Naive thymus-derived CD4-positive, alpha-beta T cell (primary cell): Measurements from ENCODE around the gene HSD17B14. TPM values are rescaled to one million over a fixed set of nuclear protein-coding genes. Genes with fewer than 3 reads are reported as not detected.

Experiments
- ATAC-seq: fragments of 150-1000 bp; cut with Tn5 transposase; 2 replicates; pipeline ENCODE4 v1.10.0; 2021; ENCODE audit warnings: mild to moderate bottlenecking, moderate library complexity
- CTCF ChIA-PET: fragments of 350-600 bp; sonication (Branson Sonifier 250); formaldehyde crosslinking; loops from one replicate; lab custom pipeline; 2021; ENCODE audit warnings: antibody characterized with exemption; lab: Charles Lee
- POLR2A ChIA-PET: fragments of 350-600 bp; sonication (Branson Sonifier 250); formaldehyde crosslinking; loops from one replicate; lab custom pipeline; 2021; ENCODE audit warnings: antibody characterized with exemption, inconsistent platforms; lab: Charles Lee
- DNase-seq, 9 donors: peaks; one replicate each; pipeline versions ENCODE4 v3.0.0 to v3.0.0-alpha.2; 2020 to 2022; ENCODE audit warnings: mixed read lengths in 1 of 9
- H3K27ac ChIP-seq: one replicate; pipeline ENCODE4 v1.7.0; 2013; ENCODE audit warnings: mild to moderate bottlenecking, low read depth, low read length, moderate library complexity
- H3K27me3 ChIP-seq, 2 donors: one replicate each; pipeline ENCODE4 v1.7.0; 2013; ENCODE audit warnings: low read length in 2 of 2, mild to moderate bottlenecking in 2 of 2, moderate library complexity in 2 of 2; ENCODE audit not compliant: control insufficient read depth in 2 of 2, insufficient read depth in 2 of 2
- H3K36me3 ChIP-seq, 3 experiments: 1 replicate in 2 of 3; 2 replicates in 1 of 3; pipeline ENCODE4 v1.7.0; 2013; ENCODE audit warnings: low read length in 3 of 3, mild to moderate bottlenecking in 3 of 3, moderate library complexity in 1 of 3; ENCODE audit not compliant: insufficient read depth in 3 of 3, control insufficient read depth in 2 of 3
- H3K4me1 ChIP-seq, 2 donors: one replicate each; pipeline ENCODE4 v1.7.0; 2013; ENCODE audit warnings: low read length in 2 of 2, mild to moderate bottlenecking in 2 of 2, moderate library complexity in 1 of 2; ENCODE audit not compliant: control insufficient read depth in 2 of 2, insufficient read depth in 2 of 2
- H3K4me3 ChIP-seq: 2 replicates; pipeline ENCODE4 v1.7.0; 2013; ENCODE audit warnings: mild to moderate bottlenecking, low read length
- H3K9me3 ChIP-seq, 3 experiments: 1 replicate in 2 of 3; 2 replicates in 1 of 3; pipeline ENCODE4 v1.7.0; 2013; ENCODE audit warnings: low read length in 3 of 3; ENCODE audit not compliant: control insufficient read depth in 2 of 3
- H3K27ac Mint-ChIP-seq, 9 donors: one replicate each; pipeline ENCODE4 v1.8.0; 2020 to 2022; ENCODE audit warnings: mixed read lengths in 9 of 9, mild to moderate bottlenecking in 8 of 9, moderate library complexity in 5 of 9, inconsistent platforms in 2 of 9
- H3K27me3 Mint-ChIP-seq, 5 donors: one replicate each; pipeline ENCODE4 v1.8.0; 2021 to 2022; ENCODE audit warnings: mixed read lengths in 5 of 5, mild to moderate bottlenecking in 1 of 5
- H3K36me3 Mint-ChIP-seq, 5 donors: one replicate each; pipeline ENCODE4 v1.8.0; 2020 to 2022; ENCODE audit warnings: mixed read lengths in 5 of 5, mild to moderate bottlenecking in 3 of 5, inconsistent platforms in 1 of 5
- H3K4me1 Mint-ChIP-seq, 7 donors: one replicate each; pipeline ENCODE4 v1.8.0; 2020 to 2022; ENCODE audit warnings: mixed read lengths in 7 of 7, mild to moderate bottlenecking in 3 of 7, inconsistent platforms in 1 of 7
- H3K4me3 Mint-ChIP-seq, 10 donors: one replicate each; pipeline ENCODE4 v1.8.0; 2020 to 2022; ENCODE audit warnings: mild to moderate bottlenecking in 10 of 10, mixed read lengths in 10 of 10, moderate library complexity in 6 of 10, inconsistent platforms in 2 of 10
- H3K9me3 Mint-ChIP-seq, 11 donors: one replicate each; pipeline ENCODE4 v1.8.0; 2020 to 2022; ENCODE audit warnings: mixed read lengths in 11 of 11, mild to moderate bottlenecking in 4 of 11, inconsistent platforms in 1 of 11, moderate library complexity in 1 of 11
- intact Hi-C, 2 donors: fragments of 100-400 bp; cut with micrococcal nuclease; formaldehyde crosslinking; loops; one replicate each; pipeline ENCODE4 v1.15.1; 2023
- polyA plus RNA-seq, 2 donors: library from polyadenylated mRNA; unstranded; fragments of 300-500 nt; fragmentation: Illumina TruSeq; gene quantifications; one replicate each; pipeline ENCODE4 v1.2.3, GENCODE V29; 2021
- total RNA-seq, 6 experiments: library from RNA in 5 of 6; stranded (reverse) in 5 of 6; gene quantifications; 1 replicate in 5 of 6; 2 replicates in 1 of 6; pipeline ENCODE4 v1.2.3 and lab custom pipeline; 2021 to 2026

HSD17B14 gene
- total and polyA plus RNA-seq, 7 experiments from 2014 or later, result 0.38 to 2.9 (median 1.2) TPM; not detected in 1

DNA sequence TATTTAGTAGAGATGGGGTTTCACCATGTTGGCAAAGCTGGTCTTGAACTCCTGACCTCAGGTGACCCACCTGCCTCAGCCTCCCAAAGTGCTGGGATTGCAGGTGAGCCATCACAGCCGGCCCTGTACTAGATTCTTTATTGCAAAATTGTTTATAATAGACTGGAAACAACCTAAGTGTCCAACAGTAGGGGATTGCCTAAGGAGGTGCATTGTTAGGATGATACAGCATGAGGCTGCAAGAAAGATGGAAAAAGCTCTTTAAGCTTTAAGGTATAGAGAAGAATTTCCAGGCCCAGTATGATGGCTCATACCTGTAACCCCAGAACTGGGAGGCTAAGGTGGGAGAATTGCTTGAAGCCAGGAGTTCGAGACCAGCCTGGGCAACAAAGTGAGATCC, 33.7 kb downstream of the HSD17B14 start:
- Mint-ChIP-seq H3K4me3 (no peak overlapping the region), H3K4me1 (peaks cover 0 to 7% (median under 1%) of the 10 kb centered on the region in 7 donors), H3K27me3 (no peaks in the 10 kb centered on the region), H3K27ac (no peak overlapping the region), H3K36me3 (peaks cover 0 to 6% (median 0%) of the 10 kb centered on the region in 5 donors), H3K9me3 (no peaks in the 10 kb centered on the region)
- Histone ChIP-seq H3K4me3 (no peak overlapping the region), H3K27me3 (no peaks in the 10 kb centered on the region), H3K9me3 (no peaks in the 10 kb centered on the region), H3K27ac (no peak overlapping the region), H3K36me3 (peaks cover 0 to under 1% (median 0%) of the 10 kb centered on the region in 3 experiments), H3K4me1 (no peaks in the 10 kb centered on the region)
- DNase-seq, result no peak
- ChIA-PET POLR2A (no interaction called here), CTCF (no interaction called here)
- ATAC-seq, result no peak
- intact Hi-C loops, result no loop called here

- no peak for DNase-seq
- CTCF ChIA-PET, result interaction anchor here (0.6 to 1.2 kb wide), 3 partner anchors 30 to 171 kb away, joined by 3 to 5 read pairs (median 3); no protein-coding TSS in a partner anchor
- no peak overlapping the region for H3K4me3 Mint-ChIP-seq
- peaks cover 2 to 10% (median 7%) of the 10 kb centered on the region in 7 donors for H3K4me1 Mint-ChIP-seq
- Histone ChIP-seq H3K36me3 (no peaks in the 10 kb centered on the region), H3K27me3 (no peaks in the 10 kb centered on the region), H3K9me3 (no peaks in the 10 kb centered on the region), H3K4me1 (peaks cover 4% of the 10 kb centered on the region in 2 donors), H3K27ac (no peak overlapping the region), H3K4me3 (no peak overlapping the region)
- H3K9me3 Mint-ChIP-seq, result no peaks in the 10 kb centered on the region
- POLR2A ChIA-PET, result no interaction called here
- H3K36me3 Mint-ChIP-seq, result peaks cover 0 to 4% (median 0%) of the 10 kb centered on the region in 5 donors
- intact Hi-C loops, result loop anchor here in 1 of 2 donors (10.0 kb wide), 1 partner anchor 345 kb away; no protein-coding TSS in a partner anchor
- H3K27me3 Mint-ChIP-seq, result no peaks in the 10 kb centered on the region
- H3K27ac Mint-ChIP-seq, result no peak overlapping the region
- no peak for ATAC-seq
Observed at GRCh38 chr19:48799358-48800300, 36.7 kb downstream of the HSD17B14 start.

GRCh38 chr19:48798937-48799336, 37.4 kb downstream of the HSD17B14 start:
- ChIA-PET CTCF (interaction anchor here (0.6 to 1.2 kb wide), 2 partner anchors 31 to 172 kb away, joined by 3 read pairs; no protein-coding TSS in a partner anchor), POLR2A (no interaction called here)
- no peak overlapping the region for H3K4me3 Mint-ChIP-seq
- ATAC-seq, result no peak
- H3K27me3 Mint-ChIP-seq, result no peaks in the 10 kb centered on the region
- Histone ChIP-seq H3K27me3 (no peaks in the 10 kb centered on the region), H3K9me3 (no peaks in the 10 kb centered on the region), H3K36me3 (no peaks in the 10 kb centered on the region), H3K4me1 (peaks cover 4 to 6% of the 10 kb centered on the region in 2 donors), H3K27ac (no peak overlapping the region), H3K4me3 (no peak overlapping the region)
- peaks cover 0 to 4% (median 0%) of the 10 kb centered on the region in 5 donors for H3K36me3 Mint-ChIP-seq
- DNase-seq, result no peak
- peaks cover 5 to 13% (median 7%) of the 10 kb centered on the region in 7 donors for H3K4me1 Mint-ChIP-seq
- intact Hi-C loops, result loop anchor here in 1 of 2 donors (10.0 kb wide), 1 partner anchor 346 kb away; no protein-coding TSS in a partner anchor
- no peaks in the 10 kb centered on the region for H3K9me3 Mint-ChIP-seq
- H3K27ac Mint-ChIP-seq, result no peak overlapping the region

DNA sequence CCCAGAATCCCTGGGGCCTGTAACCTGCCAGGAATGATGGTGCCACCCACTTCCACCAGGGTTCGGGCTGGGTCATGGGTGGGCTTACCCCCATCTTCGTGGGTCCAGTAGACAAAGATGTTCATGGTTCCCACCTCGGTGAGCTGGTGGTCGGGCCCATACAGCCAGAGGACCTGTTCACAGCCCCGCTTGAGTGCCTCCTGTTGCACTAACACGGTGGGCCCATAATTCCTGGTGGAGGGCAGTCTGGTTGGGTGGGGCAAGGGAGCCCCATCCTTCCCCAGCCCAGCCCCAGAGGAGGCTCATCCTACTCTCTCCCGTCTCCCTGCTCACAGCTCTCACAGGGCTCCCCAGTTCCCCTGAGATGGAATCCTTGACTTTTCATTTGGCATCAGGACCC, 39.2 kb downstream of the HSD17B14 start:
- POLR2A ChIA-PET, result no interaction called here
- CTCF ChIA-PET, result interaction anchor here (4.6 kb wide), 1 partner anchor 39 kb away, joined by 29 read pairs; the partner anchor contains the start of gene HSD17B14

GRCh38 chr19:48796298-48797083, 39.8 kb downstream of the HSD17B14 start:
- CTCF ChIA-PET, result interaction anchor here (0.6 to 4.6 kb wide), 8 partner anchors 11 to 197 kb away, joined by 3 to 50 read pairs (median 13); partner anchors contain the start of genes CA11, HSD17B14 and RUVBL2
- intact Hi-C loops, result loop anchor here in 1 of 2 donors (10.0 kb wide), 1 partner anchor 348 kb away; no protein-coding TSS in a partner anchor

More for the DNA sequence above, 39.2 kb downstream of the HSD17B14 start:
- Histone ChIP-seq H3K27me3 (no peaks in the 10 kb centered on the region), H3K4me1 (peaks cover 4 to 6% of the 10 kb centered on the region in 2 donors), H3K36me3 (no peaks in the 10 kb centered on the region), H3K9me3 (no peaks in the 10 kb centered on the region), H3K27ac (no peak overlapping the region), H3K4me3 (no peak overlapping the region)
- Mint-ChIP-seq H3K27ac (no peak overlapping the region), H3K36me3 (peaks cover 0 to 4% (median 0%) of the 10 kb centered on the region in 5 donors), H3K4me3 (no peak overlapping the region), H3K9me3 (no peaks in the 10 kb centered on the region), H3K27me3 (no peaks in the 10 kb centered on the region), H3K4me1 (peaks cover 5 to 13% (median 7%) of the 10 kb centered on the region in 7 donors)
- intact Hi-C loops, result loop anchor here in 1 of 2 donors (10.0 kb wide), 1 partner anchor 348 kb away; no protein-coding TSS in a partner anchor
- DNase-seq (no peak), ATAC-seq (no peak)

More at GRCh38 chr19:48796298-48797083, 39.8 kb downstream of the HSD17B14 start:
- no peaks in the 10 kb centered on the region for H3K9me3 ChIP-seq
- no peak for ATAC-seq
- H3K4me1 Mint-ChIP-seq, result peaks cover 5 to 13% (median 7%) of the 10 kb centered on the region in 7 donors
- DNase-seq, result no peak
- H3K9me3 Mint-ChIP-seq, result no peaks in the 10 kb centered on the region
- no peak overlapping the region for H3K4me3 ChIP-seq
- no peak overlapping the region for H3K4me3 Mint-ChIP-seq
- no peaks in the 10 kb centered on the region for H3K36me3 ChIP-seq
- H3K36me3 Mint-ChIP-seq, result peaks cover 0 to 4% (median 0%) of the 10 kb centered on the region in 5 donors
- H3K27ac ChIP-seq, result no peak overlapping the region
- POLR2A ChIA-PET, result interaction anchor here (1.5 to 1.7 kb wide), 2 partner anchors 46 to 169 kb away, joined by 10 to 12 read pairs; partner anchors contain the start of gene FTL
- H3K27me3 ChIP-seq, result no peaks in the 10 kb centered on the region
- peaks cover 4 to 6% of the 10 kb centered on the region in 2 donors for H3K4me1 ChIP-seq
- no peak overlapping the region for H3K27ac Mint-ChIP-seq
- no peaks in the 10 kb centered on the region for H3K27me3 Mint-ChIP-seq
